CD14-positive monocyte (primary cell): ENCODE data around the gene MAP2K7. TPM values are rescaled to one million over a fixed set of nuclear protein-coding genes. Genes with fewer than 3 reads are reported as not detected.

Experiments used
- DNase-seq, 3 donors: peaks; one replicate each; pipeline ENCODE4 v3.0.0-alpha.2; 2011 to 2022
- H2AFZ ChIP-seq: 2 replicates; pipeline ENCODE4 v1.6.0; 2012; ENCODE audit warnings: mild to moderate bottlenecking, low read depth, low read length, inconsistent platforms; ENCODE audit not compliant: insufficient read depth, poor library complexity, severe bottlenecking
- H3K27ac ChIP-seq, 2 donors: 1 replicate in 1 of 2; 2 replicates in 1 of 2; pipeline ENCODE4 v1.5.1; 2012 to 2013; ENCODE audit warnings: low read length in 2 of 2, control low read depth in 1 of 2, inconsistent platforms in 1 of 2, low read depth in 1 of 2, mild to moderate bottlenecking in 1 of 2
- H3K27me3 ChIP-seq, 2 donors: one replicate each; pipeline versions ENCODE4 v1.6.0 to v1.6.1; 2011 to 2013; ENCODE audit warnings: low read length in 2 of 2; ENCODE audit not compliant: control insufficient read depth in 2 of 2, insufficient read depth in 2 of 2
- H3K36me3 ChIP-seq, 2 donors: replicated peaks in 1 of 2; 1 replicate in 1 of 2; 2 replicates in 1 of 2; pipeline versions ENCODE4 v1.5.1 to v1.6.1; 2012 to 2013; ENCODE audit warnings: low read length in 2 of 2, control low read depth in 1 of 2, inconsistent platforms in 1 of 2, mild to moderate bottlenecking in 1 of 2; ENCODE audit not compliant: insufficient read depth in 2 of 2, control insufficient read depth in 1 of 2
- H3K4me1 ChIP-seq, 2 donors: 1 replicate in 1 of 2; 2 replicates in 1 of 2; pipeline versions ENCODE4 v1.5.1 to v1.6.1; 2012 to 2013; ENCODE audit warnings: low read length in 2 of 2, control low read depth in 1 of 2, inconsistent platforms in 1 of 2, mild to moderate bottlenecking in 1 of 2, moderate library complexity in 1 of 2; ENCODE audit not compliant: insufficient read depth in 2 of 2, control insufficient read depth in 1 of 2
- H3K4me2 ChIP-seq: replicated peaks from 2 replicates; pipeline ENCODE3; 2012; ENCODE audit warnings: low read length, moderate library complexity, mild to moderate bottlenecking; ENCODE audit not compliant: poor library complexity, severe bottlenecking; ENCODE audit errors: extremely low read depth
- H3K4me3 ChIP-seq, 3 experiments: fragments of 200-600 bp in 1 of 3; sonication (generic) in 1 of 3; replicated peaks in 1 of 3; 1 replicate in 2 of 3; 2 replicates in 1 of 3; pipeline ENCODE4 v1.5.1; 2011 to 2013; ENCODE audit warnings: low read length in 3 of 3, mild to moderate bottlenecking in 3 of 3, control low read depth in 2 of 3, low read depth in 2 of 3, inconsistent platforms in 1 of 3, moderate library complexity in 1 of 3
- H3K79me2 ChIP-seq: 2 replicates; pipeline ENCODE4 v1.6.0; 2012; ENCODE audit warnings: mild to moderate bottlenecking, control low read depth, inconsistent platforms, low read length, moderate library complexity; ENCODE audit not compliant: insufficient read depth
- H3K9ac ChIP-seq: 2 replicates; pipeline ENCODE4 v1.6.0; 2017; ENCODE audit warnings: low read length, mild to moderate bottlenecking; ENCODE audit not compliant: insufficient read depth, poor library complexity, severe bottlenecking
- H3K9me3 ChIP-seq, 2 donors: replicated peaks in 1 of 2; 1 replicate in 1 of 2; 2 replicates in 1 of 2; pipeline versions ENCODE4 v1.5.1 to v1.6.1; 2012 to 2013; ENCODE audit warnings: low read length in 2 of 2, control low read depth in 1 of 2; ENCODE audit not compliant: control insufficient read depth in 1 of 2, insufficient read depth in 1 of 2
- H4K20me1 ChIP-seq: 2 replicates; pipeline ENCODE4 v1.6.0; 2012; ENCODE audit warnings: mild to moderate bottlenecking, low read length, control low read depth, moderate library complexity; ENCODE audit not compliant: insufficient read depth
- H3K27ac Mint-ChIP-seq, 7 donors: one replicate each; pipeline ENCODE4 v1.8.0; 2020; ENCODE audit warnings: mild to moderate bottlenecking in 7 of 7, mixed read lengths in 7 of 7, moderate library complexity in 6 of 7, inconsistent platforms in 2 of 7
- H3K27me3 Mint-ChIP-seq, 3 donors: one replicate each; pipeline ENCODE4 v1.8.0; 2021 to 2022; ENCODE audit warnings: low read depth in 3 of 3, mild to moderate bottlenecking in 3 of 3, mixed read lengths in 3 of 3, moderate library complexity in 3 of 3, inconsistent platforms in 1 of 3
- H3K36me3 Mint-ChIP-seq, 2 donors: one replicate each; pipeline ENCODE4 v1.8.0; 2020; ENCODE audit warnings: mixed read lengths in 2 of 2, inconsistent platforms in 1 of 2, mild to moderate bottlenecking in 1 of 2
- H3K4me1 Mint-ChIP-seq: one replicate; pipeline ENCODE4 v1.8.0; 2020; ENCODE audit warnings: mild to moderate bottlenecking, mixed read lengths
- H3K4me3 Mint-ChIP-seq, 2 donors: one replicate each; pipeline ENCODE4 v1.8.0; 2020; ENCODE audit warnings: mild to moderate bottlenecking in 2 of 2, mixed read lengths in 2 of 2, moderate library complexity in 1 of 2
- H3K9me3 Mint-ChIP-seq, 7 donors: one replicate each; pipeline ENCODE4 v1.8.0; 2020 to 2022; ENCODE audit warnings: mixed read lengths in 7 of 7, mild to moderate bottlenecking in 6 of 7, moderate library complexity in 6 of 7, inconsistent platforms in 2 of 7
- WGBS: methylation state at CpG from one replicate; pipeline ENCODE4 v1.1.5; 2013; ENCODE audit warnings: missing lambda C conversion rate; ENCODE audit not compliant: insufficient coverage; 5-methylcytosine and 5-hydroxymethylcytosine counted together
- intact Hi-C, 2 donors: fragments of 100-400 bp; cut with micrococcal nuclease; formaldehyde crosslinking; loops; one replicate each; pipeline versions ENCODE4 v1.15.0 to v1.15.1; 2023
- polyA plus RNA-seq, 3 donors: library from polyadenylated mRNA; depleted of rRNA in 1 of 3; unstranded in 2 of 3; stranded (reverse) in 1 of 3; fragments of 300-500 nt in 2 of 3; fragments of >200 nt in 1 of 3; fragmentation: Illumina TruSeq in 2 of 3; gene quantifications; 1 replicate in 2 of 3; 2 replicates in 1 of 3; pipeline ENCODE4 v1.2.3, GENCODE V29; 2012 to 2021
- TF ChIP-seq, protein P1 (sequence below): fragments of 200-600 bp; IDR thresholded peaks from one replicate; pipeline ENCODE4 v1.8.0; 2022; ENCODE audit warnings: antibody characterized with exemption, mild to moderate bottlenecking

Gene MAP2K7
- polyA plus RNA-seq, 3 donors: 0.92 to 39.5 (median 1.5) TPM

DNA sequence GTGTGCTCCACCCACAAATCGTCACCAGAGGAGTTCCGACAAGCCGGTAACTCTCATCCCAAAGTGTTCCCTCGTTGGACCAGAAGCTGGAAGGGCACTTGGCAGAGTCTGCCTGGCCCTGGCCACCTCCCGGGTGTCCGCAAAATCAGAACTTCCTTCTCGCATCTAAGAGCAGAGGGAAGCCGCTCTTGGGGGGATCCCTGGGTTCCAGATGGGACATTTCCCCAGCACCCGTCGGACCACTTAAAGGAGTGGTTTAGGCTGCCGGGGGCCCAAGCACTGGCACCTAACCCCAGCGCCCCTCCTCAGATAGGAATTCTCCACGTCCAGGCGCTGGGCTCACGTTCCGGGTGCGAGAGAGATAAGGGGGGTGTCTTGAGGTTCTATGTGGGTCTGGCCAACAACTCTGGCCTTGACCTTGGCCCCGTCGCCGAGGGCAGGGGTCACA is 857 bp upstream of the MAP2K7 start:
- H4K20me1 ChIP-seq: peaks cover 37% of the 10 kb centered on the region
- Mint-ChIP-seq H3K9me3 (peaks cover 0 to 3% (median 0%) of the 10 kb centered on the region in 7 donors), H3K4me1 (peaks cover 24% of the 10 kb centered on the region), H3K27ac (peak overlapping the region in 6 of 7 donors; percentile 79 to 92 (median 82)), H3K4me3 (peak overlapping the region; percentile 78 to 87), H3K27me3 (peaks cover 0 to 3% (median 3%) of the 10 kb centered on the region in 3 donors), H3K36me3 (peaks cover 14 to 28% of the 10 kb centered on the region in 2 donors)
- intact Hi-C loops: loop anchor here (1.0 to 10.0 kb wide), 2 partner anchors 17 to 268 kb away; partner anchors contain the start of genes PCP2 (in 1 of the 2), SNAPC2 (in 1 of the 2) and STXBP2 (in 1 of the 2)
- peaks cover 19 to 26% of the 10 kb centered on the region in 2 donors for H3K4me1 ChIP-seq
- peak overlapping the region; percentile 12 to 88 (median 54) for H3K4me3 ChIP-seq
- H3K9me3 ChIP-seq: no peaks in the 10 kb centered on the region
- peak overlapping the region; percentile 28 to 50 for H3K27ac ChIP-seq
- peaks cover 38% of the 10 kb centered on the region for H3K79me2 ChIP-seq
- peaks cover 12% of the 10 kb centered on the region in 2 donors for H3K36me3 ChIP-seq
- H3K9ac ChIP-seq: peak overlapping the region; percentile 23
- no peak for DNase-seq
- peak overlapping the region; percentile 67 for H3K4me2 ChIP-seq
- no peaks in the 10 kb centered on the region for H3K27me3 ChIP-seq
- H2AFZ ChIP-seq: peak overlapping the region; percentile 83
- TF ChIP-seq, protein P1, sequence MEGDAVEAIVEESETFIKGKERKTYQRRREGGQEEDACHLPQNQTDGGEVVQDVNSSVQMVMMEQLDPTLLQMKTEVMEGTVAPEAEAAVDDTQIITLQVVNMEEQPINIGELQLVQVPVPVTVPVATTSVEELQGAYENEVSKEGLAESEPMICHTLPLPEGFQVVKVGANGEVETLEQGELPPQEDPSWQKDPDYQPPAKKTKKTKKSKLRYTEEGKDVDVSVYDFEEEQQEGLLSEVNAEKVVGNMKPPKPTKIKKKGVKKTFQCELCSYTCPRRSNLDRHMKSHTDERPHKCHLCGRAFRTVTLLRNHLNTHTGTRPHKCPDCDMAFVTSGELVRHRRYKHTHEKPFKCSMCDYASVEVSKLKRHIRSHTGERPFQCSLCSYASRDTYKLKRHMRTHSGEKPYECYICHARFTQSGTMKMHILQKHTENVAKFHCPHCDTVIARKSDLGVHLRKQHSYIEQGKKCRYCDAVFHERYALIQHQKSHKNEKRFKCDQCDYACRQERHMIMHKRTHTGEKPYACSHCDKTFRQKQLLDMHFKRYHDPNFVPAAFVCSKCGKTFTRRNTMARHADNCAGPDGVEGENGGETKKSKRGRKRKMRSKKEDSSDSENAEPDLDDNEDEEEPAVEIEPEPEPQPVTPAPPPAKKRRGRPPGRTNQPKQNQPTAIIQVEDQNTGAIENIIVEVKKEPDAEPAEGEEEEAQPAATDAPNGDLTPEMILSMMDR: no peak
- WGBS: 30% methylated on average over 7 of the region's 20 CpGs

DNA sequence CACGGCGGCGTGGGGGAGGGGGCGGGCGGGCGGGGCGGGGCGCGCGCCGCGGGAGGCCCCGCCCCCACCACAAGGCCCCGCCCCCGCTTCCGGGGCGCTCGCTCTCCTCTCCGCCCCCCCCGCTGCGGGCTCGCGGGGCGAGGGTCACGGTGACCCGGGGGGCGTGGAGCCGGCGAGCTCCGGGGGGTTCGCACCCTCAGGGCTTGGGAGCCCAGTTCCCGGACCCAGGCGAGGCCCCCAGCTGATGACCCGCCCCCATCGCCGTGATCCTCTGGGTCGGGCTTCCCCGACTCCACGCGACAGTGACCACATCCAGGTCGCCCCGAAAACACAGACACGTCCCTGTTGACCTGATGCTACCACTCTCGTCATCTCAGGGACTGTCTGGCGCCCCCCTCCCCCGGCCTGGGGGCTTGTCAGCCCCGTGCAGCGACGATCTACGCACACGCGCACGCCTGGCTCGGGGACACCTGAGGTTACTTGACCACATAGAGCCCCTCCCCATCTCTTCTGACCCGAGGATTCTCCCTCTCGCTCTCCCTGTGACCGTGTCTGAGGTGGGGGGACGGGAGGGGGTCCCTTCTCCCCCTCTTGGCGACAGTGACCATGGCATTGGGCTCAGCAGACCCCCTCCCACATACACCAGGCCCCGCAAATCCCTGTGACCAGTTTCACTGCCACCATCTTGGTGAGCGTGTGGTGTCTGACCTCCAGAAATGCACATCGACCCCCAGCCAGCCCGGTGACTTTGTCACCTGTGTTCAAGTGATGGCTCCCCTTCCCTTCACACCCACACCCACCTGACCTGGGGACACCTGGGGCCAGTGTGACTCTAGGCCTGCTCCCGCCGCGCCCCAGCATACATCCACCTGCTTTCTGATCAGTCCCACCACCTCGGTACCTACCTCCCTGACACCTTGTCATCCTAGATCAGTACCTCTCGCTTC is 670 bp downstream of the MAP2K7 start:
- TF ChIP-seq, protein P1: no peak
- intact Hi-C loops: loop anchor here in 1 of 2 donors (2.0 to 10.0 kb wide), 2 partner anchors 14 to 270 kb away; partner anchors contain the start of genes PCP2 and STXBP2
- Mint-ChIP-seq H3K27ac (peak overlapping the region; percentile 81 to 94 (median 86)), H3K27me3 (peaks cover 0 to 3% (median 3%) of the 10 kb centered on the region in 3 donors), H3K4me1 (peaks cover 24% of the 10 kb centered on the region), H3K9me3 (peaks cover 0 to 3% (median 0%) of the 10 kb centered on the region in 7 donors), H3K36me3 (peaks cover 14 to 31% of the 10 kb centered on the region in 2 donors), H3K4me3 (peak overlapping the region; percentile 81 to 87)
- H2AFZ ChIP-seq: peak overlapping the region; percentile 71
- H3K4me3 ChIP-seq: peak overlapping the region; percentile 61 to 88 (median 85)
- peaks cover 12 to 19% of the 10 kb centered on the region in 2 donors for H3K36me3 ChIP-seq
- 21% methylated on average over 39 of the region's 68 CpGs for WGBS
- peak overlapping the region; percentile 74 for H3K9ac ChIP-seq
- H3K27ac ChIP-seq: peak overlapping the region; percentile 61 to 78
- peaks cover 19 to 26% of the 10 kb centered on the region in 2 donors for H3K4me1 ChIP-seq
- H3K9me3 ChIP-seq: no peaks in the 10 kb centered on the region
- H3K27me3 ChIP-seq: no peaks in the 10 kb centered on the region
- DNase-seq: peak; percentile 16 to 80 (median 64)
- H3K4me2 ChIP-seq: peak overlapping the region; percentile 90
- H3K79me2 ChIP-seq: peaks cover 39% of the 10 kb centered on the region
- H4K20me1 ChIP-seq: peaks cover 52% of the 10 kb centered on the region
